NCI-H2029 (cell line): ENCODE results near the gene PHF19.

ENCODE experiments used
- DNase-seq: peaks from one replicate; lab custom pipeline; 2025; lab: John Stamatoyannopoulos, UW

The PHF19 gene

DNA sequence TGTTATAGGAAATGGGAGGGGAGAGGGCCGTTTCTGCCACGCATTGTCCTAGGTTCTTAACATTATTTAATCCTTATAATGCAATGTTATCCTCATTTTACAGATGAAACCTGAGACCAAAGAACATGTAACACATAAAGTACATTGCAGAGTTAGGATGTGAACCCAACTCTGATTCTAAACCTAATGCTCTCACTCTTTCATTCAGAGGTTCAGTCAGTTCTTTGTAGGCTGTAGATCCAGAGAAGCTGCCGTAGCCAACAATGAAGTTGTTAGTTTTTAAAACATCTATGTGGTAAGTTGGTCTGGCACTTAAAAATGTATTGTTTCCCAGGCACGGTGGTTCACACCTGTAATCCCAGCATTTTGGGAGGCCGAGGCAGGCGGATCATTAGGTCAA is 23.8 kb downstream of the PHF19 start:
- no peak for DNase-seq

DNA sequence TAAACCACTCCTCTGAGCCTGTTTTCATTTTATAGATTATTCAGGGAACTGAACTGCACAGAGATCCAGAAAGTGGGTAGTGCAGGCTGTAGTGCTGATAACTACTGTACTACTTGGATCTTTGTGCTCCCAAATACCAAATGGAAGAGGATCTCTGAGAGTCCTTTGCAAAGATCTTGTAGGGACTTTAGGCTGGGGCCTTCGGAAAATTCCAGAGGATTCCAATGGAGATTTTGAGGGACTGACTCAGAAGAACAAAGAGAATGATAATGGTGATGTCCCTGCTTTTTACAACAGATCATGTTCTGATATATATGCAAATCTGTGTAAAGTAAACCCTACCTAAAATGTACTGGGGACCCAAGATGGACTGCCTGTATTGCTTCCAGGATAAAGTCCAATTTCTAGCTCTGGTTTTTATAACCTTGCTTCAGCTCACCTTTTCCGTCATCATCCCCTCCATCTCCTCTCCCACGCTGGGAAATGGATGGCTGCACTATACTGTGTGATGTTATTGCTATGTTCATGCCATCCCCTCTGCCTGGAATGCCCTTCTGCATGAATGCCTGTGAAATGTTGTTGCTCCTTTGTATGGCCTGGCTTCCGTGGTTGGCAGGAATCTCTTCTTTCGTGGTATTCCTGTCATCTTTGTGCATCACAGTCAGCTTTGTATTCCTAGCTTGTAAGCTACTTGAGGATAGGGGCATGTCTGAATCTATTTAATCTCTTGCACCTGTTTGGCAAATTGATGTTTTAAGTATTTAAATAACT is 24.6 kb downstream of the PHF19 start:
- no peak for DNase-seq

DNA sequence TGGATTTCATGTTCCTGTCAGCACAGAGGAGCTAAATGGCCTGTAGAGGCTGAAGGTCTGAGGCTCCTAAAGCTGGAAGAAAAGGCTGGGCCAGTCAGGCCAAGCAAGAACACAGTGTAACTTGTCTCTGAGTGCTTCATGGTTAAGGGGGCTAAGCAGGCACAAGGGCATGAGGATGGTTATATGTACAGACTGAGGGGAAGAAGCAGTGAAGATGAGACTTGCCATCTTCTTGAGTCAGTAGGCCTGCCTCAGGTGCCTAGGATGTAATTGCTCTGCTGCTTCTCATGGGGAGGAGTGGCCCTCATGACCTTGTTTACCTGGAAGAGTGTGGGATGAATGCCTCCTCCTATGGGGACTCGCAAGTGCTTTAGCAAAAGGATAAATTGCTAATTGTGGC is 25.5 kb downstream of the PHF19 start:
- no peak for DNase-seq

DNA sequence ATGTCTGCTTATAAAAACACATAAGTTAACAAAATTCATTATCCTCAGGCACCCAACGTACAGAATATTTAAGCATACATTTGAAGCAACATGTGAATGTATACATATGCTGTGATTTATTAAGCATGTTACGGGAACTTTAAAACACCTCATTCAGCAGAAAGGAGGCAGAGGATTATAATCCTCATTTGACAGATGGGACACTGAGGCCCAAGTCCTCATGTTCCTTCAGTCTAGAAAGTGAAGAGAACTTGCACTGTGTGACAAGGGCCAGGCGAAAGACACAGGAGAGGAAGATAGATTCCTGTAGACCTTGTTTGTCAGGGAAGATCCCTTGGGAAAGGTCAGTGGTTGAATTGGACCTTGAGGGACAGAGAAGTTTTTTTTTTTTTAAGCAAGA is 26.7 kb downstream of the PHF19 start:
- no peak for DNase-seq

DNA sequence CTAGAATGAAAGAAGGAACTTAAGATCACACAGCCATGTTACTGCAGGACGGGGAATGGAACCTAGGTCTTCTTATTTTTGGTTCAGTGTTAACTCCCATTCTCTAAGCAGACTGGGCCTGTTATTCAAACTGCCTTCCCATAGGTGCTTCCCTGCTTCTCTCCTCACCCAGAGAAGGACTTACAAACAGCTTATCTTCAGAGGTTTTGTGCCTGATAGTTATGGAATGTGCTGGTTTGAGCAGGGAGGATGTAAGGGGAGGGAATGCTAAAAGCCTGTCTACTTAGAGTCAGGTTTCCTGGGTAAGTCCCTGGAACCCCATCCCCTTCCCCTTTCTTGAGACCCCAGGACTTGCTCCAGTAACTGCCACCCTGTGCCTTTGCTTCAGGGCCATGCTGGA is 30.1 kb downstream of the PHF19 start:
- no peak for DNase-seq

DNA sequence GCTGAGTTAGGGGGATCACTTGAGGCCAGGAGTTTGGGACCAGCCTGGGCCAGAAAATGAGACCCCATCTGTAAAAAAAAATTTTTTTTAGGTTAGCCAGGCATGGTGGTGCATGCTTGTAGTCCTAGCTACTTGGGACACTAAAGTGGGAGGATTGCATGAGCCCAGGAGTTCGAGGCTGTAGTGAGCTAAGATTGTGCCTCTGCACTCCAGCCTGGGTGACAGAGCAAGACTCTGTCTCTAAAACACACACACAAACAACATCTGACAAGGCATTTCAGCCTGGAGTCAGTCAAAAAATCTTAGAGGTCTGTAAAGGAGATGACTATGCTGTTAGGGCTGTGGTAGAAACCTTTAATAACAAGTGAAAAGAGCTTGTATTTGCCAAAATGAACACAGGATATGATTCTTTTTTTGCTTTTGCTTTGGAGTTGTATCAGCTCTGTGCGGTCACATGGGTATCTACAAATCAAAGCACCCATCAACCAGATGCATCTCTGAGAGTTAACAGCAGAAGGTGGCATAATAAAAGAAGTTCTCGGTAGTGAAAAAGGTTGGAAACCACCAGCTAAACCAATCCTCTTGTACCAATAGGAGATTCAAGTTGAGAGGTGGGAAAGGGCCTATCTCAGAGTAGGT is 30.6 kb downstream of the PHF19 start:
- DNase-seq, result no peak

DNA sequence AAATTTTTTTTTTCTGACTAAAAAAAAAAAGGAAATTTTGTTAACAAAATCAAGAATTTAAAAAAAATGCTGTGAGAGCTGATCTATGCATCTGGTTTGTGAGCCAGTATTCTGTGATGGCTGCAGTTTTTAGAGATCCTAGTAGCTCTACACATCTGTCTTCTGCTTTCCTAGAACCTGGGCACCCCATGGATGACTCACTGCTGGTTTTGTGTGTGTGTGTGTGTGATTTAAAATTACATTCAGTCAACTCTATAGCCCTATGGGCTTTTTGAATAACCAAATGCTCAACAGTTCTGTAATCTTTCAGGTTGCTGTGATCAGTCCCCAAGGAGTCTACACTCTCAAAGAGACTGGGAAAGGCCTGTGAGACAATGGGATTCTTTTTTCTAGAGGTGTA is 31.7 kb downstream of the PHF19 start:
- DNase-seq, result no peak

DNA sequence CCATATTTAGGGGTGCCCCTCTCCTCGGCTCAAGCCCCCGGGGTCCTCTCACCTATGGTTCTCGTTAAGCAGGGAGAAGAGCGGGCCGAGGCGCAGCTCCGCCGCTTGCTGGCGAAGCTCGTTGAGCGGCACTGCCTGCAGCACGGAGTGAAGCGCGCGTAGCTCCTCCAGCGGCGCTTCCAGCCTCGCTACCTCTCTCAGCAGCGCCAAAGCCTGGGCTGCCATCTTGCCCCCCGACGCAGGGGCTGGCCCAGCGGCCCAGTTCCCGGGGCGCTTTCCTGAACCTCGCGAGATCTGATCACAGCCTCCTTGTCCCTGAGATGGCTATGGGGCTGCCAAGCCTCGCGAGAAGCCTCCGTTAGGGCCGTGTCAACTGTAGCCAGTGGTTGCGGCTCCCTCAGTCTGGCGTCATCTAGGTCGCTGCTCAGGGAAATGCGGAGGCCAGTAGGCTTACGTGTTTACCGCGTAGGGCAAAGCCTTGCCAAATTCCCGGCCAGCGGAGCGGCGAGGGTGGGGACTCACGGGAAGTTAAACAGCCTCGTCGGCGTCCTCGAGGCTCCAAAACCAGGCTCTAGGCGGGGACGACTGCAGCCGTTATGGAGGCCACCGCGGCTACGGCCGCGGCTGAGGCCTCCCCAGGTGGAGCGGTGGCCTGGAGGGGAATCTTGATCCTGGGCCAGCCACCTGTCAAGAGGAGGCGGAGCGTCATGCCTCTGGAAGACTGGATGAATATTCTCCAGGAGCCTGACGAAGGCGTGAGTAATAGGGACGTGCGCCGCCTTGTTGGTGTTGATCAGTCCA is 34.1 kb downstream of the PHF19 start, which contains the start of gene PSMD5:
Gene PSMD5, minus strand, starts transcription at position 238 of the 801 bp plus-strand sequence. Its CDS starts 13 bp downstream, at position 225.
- peak; percentile 99 for DNase-seq

DNA sequence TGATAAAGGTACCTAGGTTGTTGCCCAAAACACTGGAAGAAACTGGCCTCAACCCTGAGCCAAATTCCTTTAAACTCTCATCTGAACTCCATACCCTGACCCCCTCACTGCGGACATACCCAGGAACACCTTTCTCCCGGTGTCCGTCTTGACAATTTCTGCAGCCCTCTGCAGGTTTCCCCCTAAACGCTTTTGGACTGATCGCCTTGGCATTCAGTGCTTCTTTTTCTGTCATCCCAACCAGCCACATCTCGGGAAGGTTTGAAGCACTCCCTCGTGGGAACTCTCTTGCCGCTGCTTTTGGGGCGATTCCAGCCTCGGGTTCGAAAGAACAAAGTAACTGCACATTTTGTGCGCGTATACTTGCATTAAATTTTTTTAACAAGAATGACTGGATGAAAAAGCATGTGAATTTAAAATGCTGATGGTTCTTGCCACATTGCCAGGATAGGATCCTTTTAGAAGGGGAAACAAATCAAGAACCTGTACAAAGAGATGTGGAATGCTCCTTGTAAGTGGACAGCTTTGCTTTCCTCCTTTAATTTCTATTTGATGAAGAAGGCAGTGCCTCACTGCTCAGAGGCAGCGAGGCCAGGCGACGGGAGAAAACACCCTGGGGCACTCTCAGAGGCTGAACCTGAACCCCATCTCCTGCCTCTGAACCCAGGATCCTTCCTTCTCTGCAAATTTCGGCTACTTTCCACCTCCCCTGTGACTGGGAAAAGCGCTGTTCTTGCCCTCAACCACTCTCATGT is 34.9 kb downstream of the PHF19 start:
- DNase-seq, result no peak

DNA sequence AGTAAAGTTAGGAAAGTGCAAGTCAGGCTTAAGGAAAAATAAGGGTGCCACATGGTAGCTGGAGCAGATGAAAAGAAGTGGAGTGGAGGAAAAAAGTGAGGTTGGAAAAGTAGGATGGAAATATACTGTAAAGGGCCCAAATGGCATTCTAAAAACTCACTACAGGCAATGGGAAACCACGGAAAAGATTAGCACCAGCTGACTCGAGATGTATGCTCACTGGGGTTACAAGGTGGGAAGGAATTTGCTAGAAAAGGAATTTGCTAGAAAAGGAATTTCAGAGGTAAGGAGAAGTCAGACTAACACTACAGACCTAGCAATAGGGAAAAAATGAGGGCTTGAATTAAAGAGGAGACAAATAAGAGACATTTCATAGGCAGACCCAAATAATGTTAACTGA is 37.8 kb downstream of the PHF19 start:
- DNase-seq, result no peak

DNA sequence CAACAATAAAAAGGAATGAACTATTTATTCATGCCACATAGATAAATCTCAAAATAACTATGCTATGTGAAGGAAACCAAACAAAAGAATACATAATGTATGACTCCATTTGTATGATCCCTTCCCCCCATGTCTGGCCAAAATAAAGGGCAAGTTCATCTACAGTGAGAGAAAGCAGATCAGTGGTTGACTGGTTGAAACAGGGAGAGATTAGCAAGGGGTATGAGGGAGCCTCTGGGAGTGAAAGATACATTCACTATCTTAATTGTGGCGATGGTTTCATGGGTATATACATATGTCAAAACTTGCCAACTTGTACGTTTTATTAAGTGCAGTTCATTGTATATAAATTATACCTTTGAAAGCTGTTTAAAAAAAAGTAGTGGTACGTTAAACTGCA is 39.1 kb downstream of the PHF19 start:
- DNase-seq, result no peak

DNA sequence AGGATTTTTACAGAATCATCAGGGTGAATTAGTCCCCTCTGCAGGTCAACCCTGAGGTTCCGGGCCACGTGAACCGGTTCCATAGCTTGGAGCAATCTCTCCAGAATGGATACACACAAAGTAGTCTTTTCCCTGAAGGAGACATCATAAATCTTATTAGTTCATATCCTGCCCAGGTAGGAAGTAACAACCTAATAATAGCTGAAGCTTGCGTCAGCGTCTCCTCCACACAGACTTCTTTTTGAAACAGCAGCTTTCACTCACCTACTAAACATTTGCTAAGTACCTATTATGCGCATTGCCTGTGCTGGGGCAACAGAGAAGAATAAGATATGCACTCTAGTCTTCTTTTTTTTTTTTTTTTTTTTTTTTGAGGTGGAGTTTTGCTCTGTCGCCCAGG is 43.7 kb downstream of the PHF19 start:
- DNase-seq, result no peak

DNA sequence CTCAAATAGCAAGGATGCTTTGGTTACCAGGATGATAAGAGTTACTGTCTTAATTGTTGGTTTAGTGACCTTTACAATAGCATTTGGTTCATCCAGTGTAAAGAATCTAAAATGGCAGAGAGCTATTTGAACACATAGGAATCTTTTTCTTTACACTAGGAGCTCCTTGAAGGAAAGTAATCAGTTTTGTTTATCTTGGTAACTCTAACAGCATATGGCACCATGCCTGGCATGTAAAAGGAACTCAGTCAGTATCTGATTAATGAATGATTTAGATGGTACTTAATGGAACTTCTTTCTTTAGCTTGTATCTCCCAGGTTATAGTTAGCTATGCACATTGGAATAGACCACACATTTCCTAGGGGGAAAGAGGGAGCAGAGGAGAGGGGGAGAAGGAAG is 44.2 kb downstream of the PHF19 start:
- DNase-seq, result no peak

DNA sequence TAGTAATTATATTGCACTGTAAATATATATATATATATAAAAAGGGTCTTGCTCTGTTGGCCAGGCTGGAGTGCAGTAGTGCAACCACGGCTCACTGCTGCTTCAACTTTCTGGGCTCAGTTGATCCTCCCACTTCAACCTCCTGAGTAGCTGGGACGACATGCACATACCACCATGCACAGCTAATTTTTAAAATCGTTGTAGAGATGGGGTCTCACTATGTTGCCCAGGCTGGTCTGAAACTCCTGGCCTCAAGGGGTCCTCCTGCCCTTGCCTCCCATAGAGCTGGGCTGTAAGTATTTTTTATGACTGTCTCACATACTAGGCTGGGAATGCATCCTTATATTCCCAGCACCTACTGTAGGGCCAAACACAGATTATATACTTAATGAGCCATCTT is 46.1 kb downstream of the PHF19 start:
- no peak for DNase-seq

DNA sequence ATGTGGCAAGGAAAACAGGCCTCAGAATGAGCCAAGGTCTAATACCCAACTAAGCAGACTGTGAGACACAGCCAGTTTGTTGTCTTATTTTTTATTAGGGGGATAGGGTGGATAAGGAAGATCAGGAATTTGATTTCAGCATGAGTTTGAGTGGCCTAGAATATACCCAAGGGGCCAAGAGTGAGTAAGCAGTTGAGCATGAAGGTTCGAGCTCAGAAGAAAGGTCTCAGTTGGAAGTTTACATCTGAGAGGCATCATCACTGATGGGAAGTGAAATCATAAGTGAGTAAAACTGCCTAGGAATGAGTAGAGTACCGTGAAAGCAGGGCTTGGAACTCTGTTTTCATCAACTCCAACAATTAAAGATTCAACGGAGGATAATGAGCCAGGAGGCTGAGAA is 46.8 kb downstream of the PHF19 start:
- DNase-seq, result no peak

DNA sequence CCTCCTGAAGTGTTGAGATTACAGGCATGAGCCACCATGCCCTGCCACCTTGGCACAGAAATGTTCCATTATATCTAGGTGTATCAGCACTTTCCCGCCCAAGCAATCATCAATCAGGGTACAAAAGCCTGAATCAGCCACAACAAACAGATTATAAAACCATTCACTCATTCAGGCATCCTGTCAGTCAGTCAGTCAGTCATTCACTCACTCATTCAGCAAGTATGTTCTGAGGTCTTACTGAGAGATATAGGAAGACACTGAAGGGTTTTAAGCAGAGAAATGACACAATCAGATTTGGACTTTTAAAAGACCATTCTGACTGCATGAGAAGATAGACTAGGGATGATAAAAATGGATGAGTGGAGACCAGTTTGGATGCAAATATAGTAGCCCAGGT is 47.3 kb downstream of the PHF19 start:
- DNase-seq, result no peak

DNA sequence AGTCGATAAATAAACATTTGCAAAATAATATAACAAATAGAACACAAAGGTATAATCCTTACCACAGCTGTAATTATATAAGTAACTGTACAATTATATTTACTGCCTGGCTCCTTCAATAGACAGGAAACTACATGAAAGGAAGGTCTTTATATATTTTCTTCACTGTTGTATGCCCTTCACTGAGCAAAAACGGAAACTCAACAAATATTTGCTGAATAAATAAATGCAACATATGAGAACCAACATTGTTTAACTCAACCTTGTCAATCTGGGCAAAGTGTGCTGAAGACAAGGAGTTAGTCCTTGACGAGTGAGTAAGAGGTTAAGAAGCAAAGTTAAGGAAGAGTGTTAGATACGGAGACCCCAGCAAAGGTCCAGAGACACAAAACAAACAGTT is 56.9 kb downstream of the PHF19 start:
- no peak for DNase-seq

DNA sequence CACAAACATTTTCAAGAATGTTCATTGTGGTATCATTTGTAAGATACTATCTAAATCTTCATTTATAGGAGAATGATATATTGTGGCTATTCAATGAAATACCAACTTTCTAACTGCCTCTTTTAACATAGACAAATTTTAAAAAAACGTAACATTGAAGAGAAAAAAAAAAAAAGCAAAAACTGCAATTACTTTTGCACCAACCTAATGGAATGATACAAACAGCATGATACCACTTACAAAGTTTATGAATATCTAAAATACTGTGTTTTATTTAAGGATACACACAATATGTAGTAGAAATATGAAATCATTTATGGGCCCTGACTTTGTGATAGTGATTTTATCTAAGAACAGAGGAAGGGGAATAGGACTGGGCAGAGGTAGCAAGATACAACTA is 58.4 kb downstream of the PHF19 start:
- no peak for DNase-seq

DNA sequence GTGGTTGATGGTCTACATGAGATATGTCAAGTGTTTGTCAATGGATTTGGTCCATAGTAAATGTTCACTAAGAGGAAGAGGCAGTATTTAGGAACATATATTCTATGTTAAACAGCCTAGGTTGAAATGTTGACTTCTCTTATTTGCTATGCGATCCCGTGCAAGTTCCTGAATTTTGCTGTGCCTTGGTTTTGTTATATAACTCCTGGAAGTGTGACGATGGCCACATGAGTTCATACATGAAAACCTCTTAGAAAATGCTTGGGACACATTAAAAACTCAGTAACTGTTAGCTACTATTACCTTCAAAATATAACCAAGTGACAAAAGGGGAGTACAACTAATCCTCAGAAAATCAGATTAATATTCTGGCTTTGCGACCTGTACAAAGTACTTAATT is 61.9 kb downstream of the PHF19 start:
- no peak for DNase-seq

DNA sequence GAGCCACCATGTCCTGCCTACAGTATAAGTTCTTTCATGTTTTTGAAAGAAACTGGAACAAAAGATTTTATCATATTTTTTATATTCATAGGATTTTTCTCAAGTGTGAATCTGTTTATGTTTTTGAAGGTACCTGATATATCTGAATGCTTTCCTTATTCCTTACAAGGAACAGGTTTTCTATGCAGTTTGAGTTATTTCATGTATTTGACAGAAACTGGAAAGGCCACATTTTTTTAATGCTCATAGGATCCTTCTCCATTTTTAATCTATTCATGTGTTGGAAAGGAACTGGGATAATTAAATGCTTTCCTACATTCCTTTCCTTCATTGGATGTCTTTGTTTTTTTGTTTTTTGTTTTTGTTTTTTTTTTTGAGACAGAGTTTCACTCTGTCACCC is 68.1 kb downstream of the PHF19 start:
- DNase-seq, result no peak

DNA sequence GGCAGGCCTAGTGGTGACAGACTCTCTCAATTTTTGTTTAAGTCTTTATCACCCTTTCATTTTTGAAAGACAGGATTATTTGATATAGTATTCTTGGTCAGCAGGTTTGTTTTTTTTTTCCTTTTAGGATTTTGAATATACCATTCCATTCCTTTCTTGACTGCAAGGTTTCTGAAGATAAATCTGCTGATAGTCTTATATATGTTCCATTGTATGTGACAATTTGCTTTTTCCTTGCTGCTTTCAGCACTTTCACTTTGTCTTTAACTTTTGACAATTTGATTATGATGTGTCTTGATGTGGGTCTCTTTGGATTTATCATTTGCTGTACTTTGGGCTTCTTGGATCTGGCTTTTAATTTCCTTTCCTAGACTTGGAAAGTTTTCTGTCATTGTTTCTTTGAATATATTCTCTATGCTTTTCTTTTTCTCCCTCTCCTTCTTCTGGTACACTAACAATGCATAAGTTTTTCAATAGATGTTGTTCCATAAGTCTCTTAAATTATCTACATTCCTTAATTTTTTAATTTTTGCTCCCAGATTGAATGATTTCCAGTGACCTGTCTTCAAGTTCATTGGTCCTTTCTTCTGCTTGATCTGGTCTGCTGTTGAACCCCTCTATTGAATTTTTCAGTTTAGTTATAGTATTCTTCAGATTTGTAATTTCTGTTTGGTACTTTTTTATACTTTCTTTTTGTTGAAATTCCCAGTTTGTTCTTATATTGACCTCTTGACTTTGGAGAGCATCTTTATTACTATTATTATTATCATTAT is 69.2 kb downstream of the PHF19 start:
- no peak for DNase-seq
